ENCODE data around the gene KCNJ4.

KCNJ4 gene

DNA sequence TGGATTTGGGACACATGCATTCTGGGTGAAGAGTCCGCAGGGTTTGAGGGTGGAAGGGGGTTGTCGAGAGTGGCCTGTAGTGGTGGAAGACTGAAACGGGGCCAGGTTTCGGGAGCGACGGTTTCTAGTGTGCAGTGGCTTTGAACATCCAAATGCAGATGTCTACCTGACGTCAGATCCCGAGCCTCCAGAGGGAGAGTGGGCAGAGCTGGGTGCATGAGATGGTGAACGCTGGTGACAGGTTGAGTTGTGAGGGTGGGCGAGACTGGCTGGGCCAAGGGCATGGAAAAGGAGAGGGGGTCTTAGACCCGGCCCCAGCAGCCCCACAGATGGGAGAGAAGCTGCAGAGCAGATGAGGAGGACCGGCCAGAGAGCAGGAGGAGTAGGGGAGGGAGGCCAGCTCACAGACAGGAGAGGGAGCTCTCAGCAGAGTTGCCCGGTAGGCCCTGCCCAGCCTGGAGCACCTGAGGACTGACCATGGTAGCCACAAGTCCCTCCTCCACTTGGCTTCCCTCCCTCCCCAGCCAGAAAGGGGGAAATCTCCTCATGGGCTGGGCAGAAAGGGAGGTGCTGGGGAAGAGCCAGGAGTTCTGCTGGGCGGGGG lies 14.2 kb downstream of the KCNJ4 start:
- H3K4me3 ChIP-seq (ENCODE audit: low read length) = no peak overlapping the region
- TF ChIP-seq ZNF274 (IDR thresholded peaks at IDR 0.05; ENCODE audit: low read depth, low read length) = no peak

DNA sequence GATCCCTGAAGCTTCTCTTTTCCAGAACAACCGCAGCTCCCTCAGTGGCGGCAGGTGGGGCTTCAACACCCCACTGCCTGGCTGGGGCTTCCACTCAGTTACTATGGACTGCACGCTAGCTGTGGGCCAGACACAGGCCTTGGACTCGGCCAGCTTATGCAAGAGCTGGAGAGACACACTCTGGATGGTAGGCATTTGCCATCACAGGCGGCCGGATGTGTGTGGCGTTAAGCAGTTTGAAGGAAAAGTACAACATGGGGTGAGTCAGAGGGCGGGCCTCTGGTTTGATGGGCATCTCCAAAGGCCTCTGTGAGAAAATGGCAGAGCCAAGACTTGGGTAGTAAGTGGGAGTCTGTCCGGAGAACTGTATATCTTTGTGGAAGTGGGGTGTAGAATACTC lies 17.6 kb downstream of the KCNJ4 start:
- no peak overlapping the region for H3K4me3 ChIP-seq (ENCODE audit: low read length)
- TF ChIP-seq ZNF274 (IDR thresholded peaks at IDR 0.05; ENCODE audit: low read depth, low read length) = no peak

DNA sequence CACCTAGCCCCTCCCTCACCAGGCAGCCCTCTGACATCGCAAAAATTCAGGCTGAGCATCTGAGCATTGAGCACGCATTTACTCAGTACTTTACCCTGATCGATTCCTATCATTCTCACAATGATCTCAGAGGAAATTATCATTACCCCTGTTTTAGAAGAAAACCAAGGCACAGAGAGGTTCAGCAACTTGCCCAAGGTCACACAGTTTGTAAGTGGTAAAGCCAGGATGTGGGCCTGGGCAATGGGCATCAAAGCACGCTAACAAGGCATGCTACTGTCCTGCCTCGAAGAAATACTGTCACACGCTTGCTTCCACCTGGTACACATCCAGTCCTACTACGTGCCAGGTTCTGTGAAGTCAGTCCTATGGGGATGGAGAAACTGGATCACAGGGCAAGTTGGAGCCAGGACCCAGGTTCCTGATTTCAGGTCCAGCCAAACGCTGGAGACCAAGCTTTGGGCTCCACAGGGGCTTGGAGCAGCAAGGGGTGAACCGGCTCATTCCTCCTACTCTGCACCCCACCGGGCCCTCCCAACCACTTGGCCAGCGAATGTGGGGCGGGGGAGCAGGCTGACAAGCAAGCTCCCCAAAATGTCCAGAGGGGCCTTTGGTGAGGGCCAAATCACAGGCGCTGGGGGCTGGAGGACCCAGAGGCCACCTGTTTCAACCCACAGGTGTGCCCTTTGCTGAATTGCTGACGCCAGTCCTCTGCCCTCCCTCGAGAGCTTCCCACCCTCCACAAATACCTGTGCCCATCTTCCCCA lies 18.2 kb downstream of the KCNJ4 start:
- no peak overlapping the region for H3K4me3 ChIP-seq (ENCODE audit: low read length)
- no peak for TF ChIP-seq ZNF274 (IDR thresholded peaks at IDR 0.05; ENCODE audit: low read depth, low read length)

DNA sequence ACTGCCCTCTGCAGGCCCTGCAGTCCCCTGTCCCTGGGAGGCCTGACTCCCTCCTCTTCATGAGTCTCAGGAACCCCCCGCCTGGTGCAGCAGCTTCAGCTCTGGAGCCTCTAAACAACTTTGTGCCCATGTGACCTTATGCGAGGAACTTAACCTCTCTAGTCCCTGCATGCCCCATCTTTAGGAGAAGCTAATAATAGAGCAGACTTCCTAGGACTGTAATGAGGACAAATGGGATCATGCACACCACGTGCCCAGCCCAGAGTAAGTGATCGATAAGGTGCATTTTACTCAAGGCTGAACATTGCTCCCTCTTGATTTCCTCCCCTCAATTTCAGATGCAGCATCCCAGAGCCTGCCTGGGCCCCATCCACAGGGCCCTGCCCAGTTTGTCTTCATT lies 19.0 kb downstream of the KCNJ4 start:
- no peak overlapping the region for H3K4me3 ChIP-seq (ENCODE audit: low read length)
- no peak for TF ChIP-seq ZNF274 (IDR thresholded peaks at IDR 0.05; ENCODE audit: low read depth, low read length)

DNA sequence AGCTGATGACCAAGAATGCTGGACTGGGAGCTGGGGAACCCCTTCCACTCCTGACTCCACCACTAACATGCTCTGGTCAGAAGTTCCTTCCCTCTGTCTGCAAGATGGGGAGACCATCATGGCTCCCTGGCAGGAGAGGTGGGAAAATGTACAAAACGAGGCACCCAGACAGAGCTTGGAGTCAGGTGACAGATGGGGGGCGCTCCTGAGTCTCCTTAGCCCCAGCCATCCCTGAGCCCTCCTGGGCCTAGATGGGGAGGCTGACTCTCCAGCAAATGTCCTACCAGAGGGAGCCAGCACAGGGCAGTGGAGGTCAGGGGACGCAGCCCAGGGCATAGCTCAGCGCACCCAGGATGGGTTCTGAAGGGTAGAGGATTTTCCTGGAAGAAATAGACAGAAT lies 20.0 kb downstream of the KCNJ4 start:
- no peak for TF ChIP-seq ZNF274 (IDR thresholded peaks at IDR 0.05; ENCODE audit: low read depth, low read length)
- no peak overlapping the region for H3K4me3 ChIP-seq (ENCODE audit: low read length)

DNA sequence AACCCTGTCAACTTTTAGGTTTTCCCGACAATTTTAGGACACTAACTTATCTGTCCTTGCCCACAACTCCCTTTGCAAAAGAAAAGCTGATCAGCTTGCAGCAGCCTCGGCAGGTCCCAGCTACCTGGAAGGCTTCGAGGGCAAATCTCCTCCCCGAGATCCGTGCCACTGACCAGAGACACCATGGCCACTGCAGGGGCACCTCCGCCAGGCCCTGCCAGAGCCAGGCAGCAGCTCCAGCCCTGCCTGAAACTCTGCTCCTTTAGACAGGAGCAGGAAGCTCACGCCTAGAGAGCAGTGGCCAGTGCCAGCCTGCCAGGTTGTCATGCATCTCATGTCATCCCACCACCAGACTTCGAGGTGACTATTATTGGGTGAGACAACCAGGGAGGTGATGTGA lies 21.1 kb downstream of the KCNJ4 start:
- H3K4me3 ChIP-seq (ENCODE audit: low read length) = no peak overlapping the region
- TF ChIP-seq ZNF274 (IDR thresholded peaks at IDR 0.05; ENCODE audit: low read depth, low read length) = no peak

DNA sequence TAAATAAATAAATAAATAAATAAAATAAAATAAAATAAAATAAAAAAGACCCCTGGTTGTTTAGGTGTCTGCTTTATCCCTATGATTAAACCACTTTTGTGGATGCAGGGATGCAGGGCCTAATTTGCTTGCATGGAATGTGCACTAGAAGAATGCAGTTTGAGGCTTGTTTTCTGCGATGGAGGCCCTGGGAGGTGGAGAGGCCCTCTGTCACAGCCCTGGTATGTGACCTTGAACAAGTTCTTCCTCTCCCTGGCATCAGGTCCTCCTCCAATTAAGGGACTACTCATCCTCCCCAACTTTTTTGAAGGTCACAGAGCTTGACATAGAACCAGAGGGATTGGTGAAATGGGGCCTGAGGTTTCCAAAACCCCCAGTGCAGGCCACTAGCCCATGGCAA lies 22.7 kb downstream of the KCNJ4 start:
- no peak overlapping the region for H3K4me3 ChIP-seq (ENCODE audit: low read length)
- TF ChIP-seq ZNF274 (IDR thresholded peaks at IDR 0.05; ENCODE audit: low read depth, low read length) = no peak

DNA sequence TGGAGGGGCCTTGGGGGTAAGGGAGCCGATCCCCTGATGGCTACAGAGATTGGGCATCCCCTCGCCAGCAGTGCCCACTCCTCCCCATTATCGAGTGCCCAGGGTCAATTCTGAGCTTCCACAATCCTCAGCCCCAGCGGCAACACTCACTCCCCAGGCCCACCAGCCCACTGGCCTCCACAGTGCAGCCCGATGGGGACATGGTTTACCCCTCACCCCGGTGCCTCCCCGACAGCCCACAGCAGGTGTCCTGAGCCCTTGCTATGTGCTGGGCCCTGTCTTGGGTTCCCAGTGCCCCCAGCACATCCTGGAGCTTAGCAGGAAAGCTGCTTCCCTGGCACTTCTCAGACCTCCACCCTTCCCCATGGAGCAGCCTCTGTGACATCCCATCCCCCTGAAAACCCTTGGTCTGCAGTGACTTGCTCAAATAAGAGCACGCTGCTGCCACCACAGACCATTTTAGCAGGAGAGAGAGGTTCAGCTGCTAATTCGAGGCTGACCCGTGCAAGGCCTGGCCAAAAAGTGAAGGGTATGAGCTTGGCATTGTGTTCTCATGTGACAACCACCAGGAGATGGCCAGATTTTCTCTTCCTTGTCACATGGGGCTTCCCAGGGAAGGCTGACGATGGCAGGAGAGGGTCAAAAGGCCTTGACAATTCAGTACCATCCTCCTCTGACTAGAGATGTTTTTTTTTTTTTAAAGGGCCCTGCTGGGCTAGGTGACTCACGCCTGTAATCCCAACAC lies 23.6 kb downstream of the KCNJ4 start:
- H3K4me3 ChIP-seq (ENCODE audit: low read length) = no peak overlapping the region
- no peak for TF ChIP-seq ZNF274 (IDR thresholded peaks at IDR 0.05; ENCODE audit: low read depth, low read length)

DNA sequence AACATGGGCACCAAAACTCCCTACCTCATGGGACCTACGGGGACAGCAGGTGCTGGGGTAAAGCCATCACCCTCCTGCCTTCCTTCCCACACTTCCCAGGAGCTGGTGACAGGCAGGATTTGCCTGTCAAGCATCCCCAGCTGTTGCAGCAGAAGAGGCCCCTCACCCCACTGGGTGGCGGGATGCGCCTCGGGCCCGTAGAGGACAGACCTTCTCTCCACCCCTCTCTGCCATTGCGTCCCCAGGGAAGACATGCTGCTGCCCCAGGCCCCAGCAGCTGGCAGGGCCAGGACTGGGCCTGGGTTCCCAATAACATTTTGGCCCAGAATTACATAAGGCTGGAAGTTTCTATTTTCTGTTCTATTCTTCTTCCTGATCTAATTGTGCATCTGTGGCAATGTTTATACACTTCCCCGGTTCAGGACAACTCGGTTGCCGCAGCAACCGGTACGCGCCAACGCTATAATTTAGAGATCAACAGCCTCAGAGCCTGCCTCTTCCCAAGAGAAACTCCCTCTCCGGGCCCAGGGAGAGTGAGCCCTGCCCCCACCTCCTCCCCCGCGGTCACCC lies 25.4 kb downstream of the KCNJ4 start:
- no peak overlapping the region for H3K4me3 ChIP-seq (ENCODE audit: low read length)
- no peak for TF ChIP-seq ZNF274 (IDR thresholded peaks at IDR 0.05; ENCODE audit: low read depth, low read length)

DNA sequence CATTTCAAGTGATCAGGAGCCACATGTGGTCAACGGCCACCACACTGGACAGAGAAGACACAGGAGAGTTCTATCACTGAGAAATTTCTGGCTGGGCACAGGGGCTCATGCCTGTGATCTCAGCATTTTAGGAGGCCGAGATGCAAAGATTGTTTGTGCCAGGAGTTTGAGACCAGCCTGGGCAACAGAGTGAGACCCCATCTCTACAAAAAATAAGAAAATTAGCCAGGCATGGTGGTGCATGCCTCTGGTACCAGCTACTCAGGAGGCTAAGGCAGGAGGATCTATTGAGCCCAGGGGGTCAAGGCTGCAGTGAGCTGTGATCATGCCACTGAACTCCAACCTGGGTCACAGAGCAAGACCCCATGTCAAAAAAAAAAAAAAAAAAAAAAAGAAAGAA lies 26.3 kb downstream of the KCNJ4 start:
- no peak for TF ChIP-seq ZNF274 (IDR thresholded peaks at IDR 0.05; ENCODE audit: low read depth, low read length)
- no peak overlapping the region for H3K4me3 ChIP-seq (ENCODE audit: low read length)

DNA sequence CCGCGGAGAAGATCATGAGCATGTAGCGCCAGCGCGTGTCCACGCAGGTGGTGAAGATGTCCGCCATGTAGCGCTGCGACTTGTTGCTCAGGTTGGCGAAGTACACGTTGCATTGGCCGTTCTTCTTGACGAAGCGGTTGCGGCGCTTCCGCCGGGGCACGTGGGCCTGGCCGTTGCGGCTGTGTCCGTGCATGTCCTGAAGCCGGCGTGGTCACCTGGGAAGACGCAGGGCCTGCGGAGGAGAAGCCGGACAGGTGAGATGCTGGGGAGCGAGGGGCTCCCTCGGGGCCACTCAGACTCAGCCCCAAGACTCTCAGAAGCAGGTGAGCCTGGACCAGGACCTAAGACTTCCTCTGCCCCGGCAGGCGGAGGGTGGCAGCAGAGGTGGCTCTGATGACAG lies 27.1 kb downstream of the KCNJ4 start:
- TF ChIP-seq ZNF274 (IDR thresholded peaks at IDR 0.05; ENCODE audit: low read depth, low read length) = no peak
- no peak overlapping the region for H3K4me3 ChIP-seq (ENCODE audit: low read length)

DNA sequence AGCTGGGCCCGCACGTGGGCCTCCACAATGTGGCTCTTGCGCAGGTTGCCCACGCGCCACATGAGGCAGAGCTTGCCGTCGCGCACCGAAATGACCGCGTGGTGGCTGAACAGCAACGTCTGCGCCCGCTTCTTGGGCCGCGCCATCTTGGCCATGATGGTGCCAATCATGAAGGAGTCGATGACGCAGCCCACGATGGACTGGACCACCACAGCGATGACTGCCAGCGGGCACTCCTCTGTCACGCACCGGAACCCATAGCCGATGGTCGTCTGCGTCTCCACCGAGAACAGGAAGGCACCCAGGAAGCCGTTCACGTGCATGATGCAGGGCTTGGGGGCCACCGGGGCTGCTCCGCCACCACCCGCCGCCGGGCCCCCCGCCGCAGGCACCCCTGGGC lies 27.5 kb downstream of the KCNJ4 start:
- TF ChIP-seq ZNF274 (IDR thresholded peaks at IDR 0.05; ENCODE audit: low read depth, low read length) = no peak
- H3K4me3 ChIP-seq (ENCODE audit: low read length) = no peak overlapping the region

DNA sequence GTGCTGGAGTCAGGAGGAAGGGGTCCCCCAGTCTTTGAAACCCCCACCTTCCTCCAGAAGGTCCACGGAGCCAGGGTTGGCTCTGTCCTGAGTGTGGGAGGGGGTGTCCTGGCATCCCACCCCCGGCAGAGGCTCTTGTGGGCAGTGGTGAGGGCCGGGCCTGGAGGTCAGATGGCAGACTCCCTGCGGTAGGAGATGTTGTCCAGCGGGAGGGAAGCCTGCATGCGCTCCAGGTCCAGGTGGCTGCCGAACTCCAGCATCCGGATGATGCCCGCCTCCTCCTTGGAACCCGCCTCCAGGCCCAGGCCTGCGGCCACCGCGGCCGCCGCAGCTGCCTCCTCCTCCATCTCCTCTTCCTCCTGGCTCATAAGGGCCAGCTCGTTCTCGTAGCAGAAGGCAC lies 28.4 kb downstream of the KCNJ4 start:
- TF ChIP-seq ZNF274 (IDR thresholded peaks at IDR 0.05; ENCODE audit: low read depth, low read length) = no peak
- no peak overlapping the region for H3K4me3 ChIP-seq (ENCODE audit: low read length)

DNA sequence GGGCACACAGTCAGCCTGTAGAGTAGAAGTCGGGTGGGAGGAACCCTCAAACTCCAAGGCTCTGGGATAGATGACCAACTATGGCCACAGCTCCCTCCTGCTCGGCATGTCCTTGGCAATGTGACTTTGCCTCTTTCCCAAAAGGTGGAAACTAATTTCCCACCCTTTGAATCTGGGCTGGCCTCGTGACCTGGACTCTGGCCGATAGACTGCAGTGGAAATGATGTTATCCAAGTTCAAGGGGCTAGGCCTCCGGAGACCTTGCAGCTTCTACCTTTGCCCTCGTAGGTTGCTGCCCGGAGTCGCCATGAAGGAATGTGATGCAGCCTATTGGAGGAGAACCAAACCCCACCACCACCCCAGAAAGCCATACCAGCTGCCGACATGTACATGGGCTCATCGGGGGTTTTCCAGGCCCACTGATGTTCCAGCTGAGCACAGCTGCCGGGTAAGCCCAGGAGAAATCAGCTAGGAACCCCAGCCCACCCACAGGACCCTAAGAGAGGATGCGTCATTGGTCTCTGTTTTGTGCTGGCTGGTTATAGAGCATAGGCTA lies 30.4 kb downstream of the KCNJ4 start:
- no peak overlapping the region for H3K4me3 ChIP-seq (ENCODE audit: low read length)
- TF ChIP-seq ZNF274 (IDR thresholded peaks at IDR 0.05; ENCODE audit: low read depth, low read length) = no peak
